Ascending aorta (tissue), 2 donors: ENCODE measurements around the gene CASP8AP2. TPM values are rescaled to one million over a fixed set of nuclear protein-coding genes. Genes with fewer than 3 reads are reported as not detected.

Experiments used
- DNase-seq, 2 donors: peaks; one replicate each; pipeline ENCODE4 v3.0.0-alpha.2; 2019; ENCODE audit warnings: low spot score in 2 of 2
- H3K27ac ChIP-seq, 2 donors: fragments of 200-600 bp; sonication (generic); one replicate each; pipeline ENCODE4 v1.5.1; 2016 to 2017; ENCODE audit warnings: mild to moderate bottlenecking in 1 of 2
- H3K27me3 ChIP-seq: fragments of 200-600 bp; sonication (generic); one replicate; pipeline ENCODE4 v1.5.1; 2017
- H3K36me3 ChIP-seq, 2 donors: fragments of 200-600 bp; sonication (generic); one replicate each; pipeline ENCODE4 v1.5.1; 2016
- H3K4me1 ChIP-seq, 2 donors: fragments of 200-600 bp; sonication (generic); one replicate each; pipeline ENCODE4 v1.5.1; 2016 to 2017; ENCODE audit warnings: mild to moderate bottlenecking in 1 of 2
- H3K4me3 ChIP-seq, 2 donors: fragments of 200-600 bp; sonication (generic); one replicate each; pipeline ENCODE4 v1.5.1; 2016 to 2017; ENCODE audit warnings: mild to moderate bottlenecking in 1 of 2
- H3K9me3 ChIP-seq, 2 donors: fragments of 200-600 bp; sonication (generic); one replicate each; pipeline ENCODE4 v1.5.1; 2016
- intact Hi-C: fragments of 100-400 bp; cut with DNase I; formaldehyde crosslinking; loops from one replicate; pipeline ENCODE4 v1.15.1; 2023
- total RNA-seq: library from RNA; depleted of rRNA; stranded (reverse); fragments of >200 nt; gene quantifications from one replicate; pipeline ENCODE4 v1.1.0, GENCODE V29; 2016
- TF ChIP-seq, protein P1 (sequence below), 3 experiments: fragments of 200-600 bp in 2 of 3; fragments of 450-650 bp in 1 of 3; sonication (generic) in 2 of 3; IDR thresholded peaks; one replicate each; pipeline ENCODE4 v1.5.1; 2016 to 2019; ENCODE audit warnings: antibody characterized with exemption in 3 of 3, mild to moderate bottlenecking in 1 of 3, moderate library complexity in 1 of 3

CASP8AP2 gene
- total RNA-seq, 1 donor from 2014 or later, result 6.7 TPM

DNA sequence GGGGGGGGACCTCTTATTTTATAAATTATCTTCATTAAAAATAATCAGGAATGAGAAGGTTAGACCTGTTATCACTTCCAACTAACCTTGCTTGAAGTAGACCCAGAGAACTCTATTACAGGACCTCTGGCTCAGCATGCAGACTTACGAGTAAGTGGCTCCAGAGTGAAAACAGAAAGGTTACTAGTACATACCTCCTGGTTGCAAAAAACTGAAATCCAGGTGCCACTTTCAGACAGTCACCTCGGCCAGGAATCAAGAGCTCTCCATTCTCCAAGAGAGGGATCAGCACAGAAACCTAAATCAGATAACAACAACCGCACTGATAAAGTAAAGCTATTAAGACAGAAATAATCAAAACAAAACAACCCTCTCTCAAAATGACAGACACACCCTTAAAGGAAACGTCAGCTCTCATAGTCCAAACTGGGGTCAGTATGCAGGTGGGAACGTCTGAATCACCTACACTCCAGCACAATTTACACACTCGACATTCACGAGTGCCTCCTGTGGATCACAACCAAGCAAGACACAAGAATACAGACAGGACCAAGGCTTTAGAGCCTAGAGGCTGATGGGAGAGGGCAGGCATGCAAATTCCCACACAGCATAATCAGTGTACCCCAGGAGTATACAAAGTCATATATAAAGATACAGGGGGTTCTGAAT is 41.9 kb upstream of the CASP8AP2 start:
- intact Hi-C loops, result no loop called here
- Histone ChIP-seq H3K27ac (no peak overlapping the region), H3K36me3 (peaks cover 58 to 78% of the 10 kb centered on the region in 2 donors), H3K9me3 (no peaks in the 10 kb centered on the region), H3K4me1 (no peaks in the 10 kb centered on the region), H3K27me3 (no peaks in the 10 kb centered on the region), H3K4me3 (no peak overlapping the region)
- DNase-seq, result no peak
- TF ChIP-seq, protein P1, sequence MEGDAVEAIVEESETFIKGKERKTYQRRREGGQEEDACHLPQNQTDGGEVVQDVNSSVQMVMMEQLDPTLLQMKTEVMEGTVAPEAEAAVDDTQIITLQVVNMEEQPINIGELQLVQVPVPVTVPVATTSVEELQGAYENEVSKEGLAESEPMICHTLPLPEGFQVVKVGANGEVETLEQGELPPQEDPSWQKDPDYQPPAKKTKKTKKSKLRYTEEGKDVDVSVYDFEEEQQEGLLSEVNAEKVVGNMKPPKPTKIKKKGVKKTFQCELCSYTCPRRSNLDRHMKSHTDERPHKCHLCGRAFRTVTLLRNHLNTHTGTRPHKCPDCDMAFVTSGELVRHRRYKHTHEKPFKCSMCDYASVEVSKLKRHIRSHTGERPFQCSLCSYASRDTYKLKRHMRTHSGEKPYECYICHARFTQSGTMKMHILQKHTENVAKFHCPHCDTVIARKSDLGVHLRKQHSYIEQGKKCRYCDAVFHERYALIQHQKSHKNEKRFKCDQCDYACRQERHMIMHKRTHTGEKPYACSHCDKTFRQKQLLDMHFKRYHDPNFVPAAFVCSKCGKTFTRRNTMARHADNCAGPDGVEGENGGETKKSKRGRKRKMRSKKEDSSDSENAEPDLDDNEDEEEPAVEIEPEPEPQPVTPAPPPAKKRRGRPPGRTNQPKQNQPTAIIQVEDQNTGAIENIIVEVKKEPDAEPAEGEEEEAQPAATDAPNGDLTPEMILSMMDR (IDR thresholded peaks at IDR 0.05), result no peak

DNA sequence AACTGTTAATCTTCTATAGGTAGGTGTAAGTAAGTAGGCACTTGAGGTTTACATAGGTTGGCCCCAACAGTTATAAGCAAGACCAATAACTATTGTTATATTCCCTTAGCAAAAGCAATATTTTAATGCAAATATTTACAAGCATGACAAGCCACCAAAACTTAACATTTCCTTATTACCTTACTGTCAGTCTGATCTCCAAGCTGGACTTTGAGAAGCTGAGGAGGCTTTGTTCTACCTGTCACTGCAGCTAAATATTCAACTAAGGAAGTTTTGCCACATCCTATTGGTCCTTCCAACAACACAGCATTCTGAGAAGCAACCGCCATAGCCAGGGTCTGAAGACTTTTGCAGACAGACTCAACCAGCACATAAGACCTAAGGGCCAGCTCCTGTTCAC is 39.7 kb upstream of the CASP8AP2 start:
- no peaks in the 10 kb centered on the region for H3K4me1 ChIP-seq
- H3K27me3 ChIP-seq, result no peaks in the 10 kb centered on the region
- no peak for DNase-seq
- H3K36me3 ChIP-seq, result peaks cover 47 to 76% of the 10 kb centered on the region in 2 donors
- TF ChIP-seq, protein P1 (IDR thresholded peaks at IDR 0.05), result no peak
- H3K27ac ChIP-seq, result no peak overlapping the region
- no peak overlapping the region for H3K4me3 ChIP-seq
- no peaks in the 10 kb centered on the region for H3K9me3 ChIP-seq
- intact Hi-C loops, result no loop called here

GRCh38 chr6:89790403-89790802 is 39.3 kb upstream of the CASP8AP2 start:
- H3K27me3 ChIP-seq, result no peaks in the 10 kb centered on the region
- DNase-seq, result no peak
- TF ChIP-seq, protein P1 (IDR thresholded peaks at IDR 0.05), result no peak
- peaks cover 47 to 78% of the 10 kb centered on the region in 2 donors for H3K36me3 ChIP-seq
- H3K27ac ChIP-seq, result no peak overlapping the region
- no peak overlapping the region for H3K4me3 ChIP-seq
- H3K9me3 ChIP-seq, result no peaks in the 10 kb centered on the region
- intact Hi-C loops, result no loop called here
- H3K4me1 ChIP-seq, result no peaks in the 10 kb centered on the region

DNA sequence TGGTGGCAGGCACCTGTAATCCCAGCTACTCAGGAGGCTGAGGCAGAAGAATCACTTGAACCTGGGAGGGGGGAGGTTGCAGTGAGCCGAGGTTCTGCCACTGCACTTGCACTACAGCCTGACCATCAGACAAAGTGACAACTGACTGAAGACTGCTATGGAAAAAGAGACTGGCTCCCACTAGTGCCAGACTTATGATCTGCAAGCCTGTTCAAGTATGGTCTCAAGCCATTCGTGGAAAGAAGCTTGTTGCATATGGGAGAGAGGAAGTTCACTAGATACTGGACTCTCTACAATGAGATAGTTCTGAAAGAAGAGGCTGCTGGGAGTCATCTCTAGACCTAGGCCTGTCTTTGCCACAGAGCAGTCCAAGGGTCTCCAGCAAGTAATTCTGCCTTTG is 36.8 kb upstream of the CASP8AP2 start:
- intact Hi-C loops, result no loop called here
- H3K27me3 ChIP-seq, result no peaks in the 10 kb centered on the region
- no peak overlapping the region for H3K27ac ChIP-seq
- H3K4me1 ChIP-seq, result no peaks in the 10 kb centered on the region
- peaks cover 33 to 58% of the 10 kb centered on the region in 2 donors for H3K36me3 ChIP-seq
- TF ChIP-seq, protein P1 (IDR thresholded peaks at IDR 0.05), result no peak
- H3K9me3 ChIP-seq, result no peaks in the 10 kb centered on the region
- H3K4me3 ChIP-seq, result no peak overlapping the region
- DNase-seq, result no peak

- no peaks in the 10 kb centered on the region for H3K9me3 ChIP-seq
- no peak overlapping the region for H3K4me3 ChIP-seq
- DNase-seq, result no peak
- H3K36me3 ChIP-seq, result peaks cover 31 to 51% of the 10 kb centered on the region in 2 donors
- no peaks in the 10 kb centered on the region for H3K4me1 ChIP-seq
- H3K27ac ChIP-seq, result no peak overlapping the region
- intact Hi-C loops, result no loop called here
- H3K27me3 ChIP-seq, result no peaks in the 10 kb centered on the region
- TF ChIP-seq, protein P1 (IDR thresholded peaks at IDR 0.05), result no peak
Observed at GRCh38 chr6:89793586-89793985, 36.1 kb upstream of the CASP8AP2 start.
